Kidney epithelial cell (primary cell): ENCODE measurements around the gene TRIO. TPM values are rescaled to one million over a fixed set of nuclear protein-coding genes. Genes with fewer than 3 reads are reported as not detected.

ENCODE experiments used
- DNase-seq: peaks from one replicate; pipeline ENCODE4 v3.0.0-alpha.2; 2010; ENCODE audit warnings: low read depth
- H3K27me3 ChIP-seq: 2 replicates; pipeline ENCODE4 v1.6.0; 2011; ENCODE audit warnings: low read length; ENCODE audit not compliant: control insufficient read depth, insufficient read depth
- H3K36me3 ChIP-seq: 2 replicates; pipeline ENCODE4 v1.5.1; 2011; ENCODE audit warnings: low read length; ENCODE audit not compliant: control insufficient read depth, insufficient read depth
- H3K4me3 ChIP-seq: 2 replicates; pipeline ENCODE4 v1.5.1; 2011; ENCODE audit warnings: low read depth, mild to moderate bottlenecking, control low read depth, low read length
- total RNA-seq: library from RNA; depleted of rRNA; stranded (reverse); fragments of >200 nt; gene quantifications from 2 replicates; pipeline ENCODE4 v1.2.3, GENCODE V29; 2015
- TF ChIP-seq, protein P1 (sequence below): IDR thresholded peaks from 2 replicates; pipeline ENCODE4 v1.5.1; 2011; ENCODE audit warnings: mild to moderate bottlenecking, moderate library complexity, low read length, control low read depth, inconsistent platforms; ENCODE audit not compliant: insufficient read depth, poor library complexity, severe bottlenecking

The TRIO gene
- total RNA-seq, 1 donor from 2014 or later: 174 TPM

DNA sequence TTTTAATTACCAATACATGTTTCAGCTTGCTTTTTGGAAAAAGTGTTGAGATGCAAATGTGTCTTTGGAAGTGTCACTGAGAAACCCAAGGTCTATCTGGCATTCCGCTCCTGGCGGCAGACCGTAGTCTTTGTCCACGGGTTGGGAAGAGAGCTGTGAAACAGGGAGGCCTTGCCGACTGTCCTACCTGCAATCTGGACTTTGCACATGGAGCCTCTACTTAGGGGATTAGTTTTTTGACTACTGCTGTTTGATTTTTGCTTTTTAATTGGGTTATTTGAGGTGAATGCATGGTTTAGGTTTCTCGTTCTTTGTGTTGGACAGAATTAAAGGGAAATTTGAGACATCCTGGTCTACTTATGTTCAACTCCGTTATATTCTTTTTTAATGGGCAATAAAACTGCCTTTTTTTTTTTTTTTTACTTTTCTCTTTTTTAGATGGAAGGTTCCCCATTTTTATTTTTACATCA, 25.7 kb downstream of the TRIO start:
- Histone ChIP-seq H3K4me3 (no peak overlapping the region), H3K27me3 (no peaks in the 10 kb centered on the region), H3K36me3 (no peaks in the 10 kb centered on the region)
- DNase-seq: no peak
- TF ChIP-seq, protein P1, sequence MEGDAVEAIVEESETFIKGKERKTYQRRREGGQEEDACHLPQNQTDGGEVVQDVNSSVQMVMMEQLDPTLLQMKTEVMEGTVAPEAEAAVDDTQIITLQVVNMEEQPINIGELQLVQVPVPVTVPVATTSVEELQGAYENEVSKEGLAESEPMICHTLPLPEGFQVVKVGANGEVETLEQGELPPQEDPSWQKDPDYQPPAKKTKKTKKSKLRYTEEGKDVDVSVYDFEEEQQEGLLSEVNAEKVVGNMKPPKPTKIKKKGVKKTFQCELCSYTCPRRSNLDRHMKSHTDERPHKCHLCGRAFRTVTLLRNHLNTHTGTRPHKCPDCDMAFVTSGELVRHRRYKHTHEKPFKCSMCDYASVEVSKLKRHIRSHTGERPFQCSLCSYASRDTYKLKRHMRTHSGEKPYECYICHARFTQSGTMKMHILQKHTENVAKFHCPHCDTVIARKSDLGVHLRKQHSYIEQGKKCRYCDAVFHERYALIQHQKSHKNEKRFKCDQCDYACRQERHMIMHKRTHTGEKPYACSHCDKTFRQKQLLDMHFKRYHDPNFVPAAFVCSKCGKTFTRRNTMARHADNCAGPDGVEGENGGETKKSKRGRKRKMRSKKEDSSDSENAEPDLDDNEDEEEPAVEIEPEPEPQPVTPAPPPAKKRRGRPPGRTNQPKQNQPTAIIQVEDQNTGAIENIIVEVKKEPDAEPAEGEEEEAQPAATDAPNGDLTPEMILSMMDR: no peak

DNA sequence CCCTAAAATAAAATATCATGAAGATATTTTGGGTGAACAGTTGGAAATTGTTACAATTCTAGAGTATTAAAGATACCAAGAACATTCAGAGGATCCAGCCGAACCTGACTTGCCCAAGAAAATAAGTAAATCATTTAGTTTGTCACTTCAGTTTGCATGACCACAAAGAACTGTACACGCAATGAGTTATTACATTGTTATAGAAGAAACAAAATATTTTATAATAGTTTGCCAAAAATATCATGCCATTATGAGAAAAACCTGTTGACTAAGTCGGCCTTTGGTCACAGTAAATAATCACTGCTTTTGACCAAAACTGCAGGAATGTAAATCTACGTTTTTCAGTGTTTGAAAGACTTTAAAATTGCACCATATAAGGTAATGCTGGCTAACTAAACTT, 27.9 kb downstream of the TRIO start:
- TF ChIP-seq, protein P1: no peak
- Histone ChIP-seq H3K4me3 (no peak overlapping the region), H3K27me3 (no peaks in the 10 kb centered on the region), H3K36me3 (no peaks in the 10 kb centered on the region)
- DNase-seq: no peak

DNA sequence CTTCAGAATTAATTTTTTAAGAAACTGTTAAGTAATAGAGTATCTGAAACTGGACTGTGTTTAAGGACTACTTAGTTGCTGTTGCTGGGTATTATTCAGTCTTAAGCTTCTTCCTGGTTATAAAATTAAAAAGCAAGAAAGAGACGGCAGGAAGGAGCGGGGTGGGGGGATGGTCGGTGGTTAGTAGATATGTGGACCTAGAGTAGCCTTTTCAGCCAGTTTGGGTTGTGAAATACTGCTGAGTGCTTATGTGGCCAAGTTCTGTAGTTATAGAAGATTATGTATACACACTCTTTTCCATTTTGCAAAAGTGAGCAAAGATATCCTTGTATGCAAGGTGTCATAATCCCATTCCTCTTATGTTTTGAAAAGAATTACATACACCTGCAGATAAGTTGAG, 28.5 kb downstream of the TRIO start:
- Histone ChIP-seq H3K36me3 (no peaks in the 10 kb centered on the region), H3K4me3 (no peak overlapping the region), H3K27me3 (no peaks in the 10 kb centered on the region)
- TF ChIP-seq, protein P1: no peak
- no peak for DNase-seq

DNA sequence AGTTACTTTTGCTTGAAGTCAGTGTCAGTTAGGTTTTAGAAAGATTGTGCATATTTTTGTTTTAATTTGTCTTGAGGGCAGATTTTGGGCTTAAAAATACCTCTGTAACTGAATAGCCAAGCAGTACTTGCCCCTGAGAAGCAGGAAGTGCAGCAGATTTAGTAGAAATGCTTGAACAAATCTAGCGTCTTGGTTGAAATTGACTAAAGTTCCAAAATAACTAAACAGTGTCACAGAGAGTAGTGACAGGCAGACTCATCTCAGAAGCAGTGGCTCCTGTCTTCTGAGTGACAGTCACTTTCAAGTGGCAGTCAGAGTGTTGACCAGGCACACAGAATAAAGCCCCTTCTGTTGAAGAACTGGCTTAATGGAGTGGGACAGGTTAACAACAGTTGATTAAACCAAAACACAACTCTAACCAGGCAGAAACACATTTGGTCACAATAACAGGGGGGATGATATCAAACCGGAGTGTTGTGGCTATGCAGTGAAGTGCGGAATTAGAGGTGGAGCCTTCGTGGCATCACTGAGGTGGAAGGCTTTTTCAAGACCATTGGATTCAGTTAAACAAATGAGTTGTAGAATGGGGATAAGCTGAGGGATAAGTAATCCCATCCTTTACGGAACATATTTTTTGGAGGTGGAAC, 29.1 kb downstream of the TRIO start:
- Histone ChIP-seq H3K27me3 (no peaks in the 10 kb centered on the region), H3K36me3 (no peaks in the 10 kb centered on the region), H3K4me3 (no peak overlapping the region)
- DNase-seq: no peak
- TF ChIP-seq, protein P1: no peak

DNA sequence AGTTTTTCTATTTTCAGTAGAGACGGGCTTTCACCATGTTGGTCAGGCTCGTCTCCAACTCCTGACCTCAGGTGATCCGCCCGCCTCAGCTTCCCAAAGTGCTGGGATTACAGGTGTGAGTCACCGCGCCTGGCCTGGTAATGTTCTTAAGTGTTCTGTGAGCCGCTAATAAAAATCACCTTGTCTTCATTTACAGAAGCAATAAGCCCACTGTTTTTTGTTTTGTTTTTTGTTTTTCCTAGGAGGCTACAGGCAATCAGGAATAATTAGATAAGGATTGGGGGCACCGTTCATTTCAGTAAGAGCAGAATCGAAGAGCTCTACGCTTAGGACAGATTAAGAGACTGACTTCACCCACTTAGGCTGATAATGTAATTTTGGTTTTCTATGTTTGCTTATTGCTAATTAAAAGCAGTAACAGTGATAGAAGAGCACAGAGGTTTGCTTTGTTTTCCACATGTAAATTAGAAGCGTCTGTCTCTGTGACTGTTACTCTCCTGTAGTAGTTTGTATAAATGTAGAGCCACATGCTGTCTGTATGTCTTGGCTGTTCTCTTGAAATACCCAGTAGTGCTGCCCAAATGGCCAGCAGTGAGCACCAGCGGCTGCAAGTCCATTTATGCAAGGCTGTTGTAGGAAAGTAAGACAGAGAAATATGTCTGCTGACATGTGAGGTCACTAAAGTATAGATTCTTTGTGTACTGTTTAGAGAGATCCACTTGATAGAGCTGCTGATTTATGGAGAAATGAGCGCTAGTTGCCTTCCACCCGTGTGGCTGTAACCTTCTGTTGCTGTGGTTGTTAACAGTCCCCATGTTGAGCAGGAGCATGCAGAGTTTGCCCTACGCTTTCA, 30.5 kb downstream of the TRIO start:
- Histone ChIP-seq H3K4me3 (no peak overlapping the region), H3K36me3 (no peaks in the 10 kb centered on the region), H3K27me3 (no peaks in the 10 kb centered on the region)
- DNase-seq: no peak
- TF ChIP-seq, protein P1: no peak
